Stomach (tissue), 9 donors: ENCODE measurements around the gene IPCEF1. TPM values are rescaled to one million over a fixed set of nuclear protein-coding genes. Genes with fewer than 3 reads are reported as not detected.

Experiments
- DNase-seq, 2 donors: peaks; one replicate each; pipeline versions ENCODE4 v3.0.0 to v3.0.0-alpha.2; 2013 to 2019
- H3K27ac ChIP-seq, 5 donors: fragments of 200-600 bp in 4 of 5; sonication (generic) in 4 of 5; one replicate each; pipeline ENCODE4 v1.5.1; 2013 to 2019; ENCODE audit warnings: mild to moderate bottlenecking in 1 of 5, moderate library complexity in 1 of 5
- H3K27me3 ChIP-seq, 3 donors: fragments of 200-600 bp; sonication (generic); one replicate each; pipeline ENCODE4 v1.5.1; 2017 to 2019; ENCODE audit warnings: mixed run types in 1 of 3
- H3K36me3 ChIP-seq, 4 donors: fragments of 200-600 bp; sonication (generic); 1 replicate in 3 of 4; 2 replicates in 1 of 4; pipeline ENCODE4 v1.5.1; 2016 to 2019
- H3K4me1 ChIP-seq, 4 donors: fragments of 200-600 bp; sonication (generic); one replicate each; pipeline ENCODE4 v1.5.1; 2016 to 2019
- H3K4me3 ChIP-seq, 4 donors: fragments of 200-600 bp; sonication (generic) in 3 of 4; one replicate each; pipeline ENCODE4 v1.5.1; 2016 to 2019; ENCODE audit warnings: mild to moderate bottlenecking in 1 of 4
- H3K9me3 ChIP-seq, 4 donors: fragments of 200-600 bp; sonication (generic); one replicate each; pipeline ENCODE4 v1.5.1; 2016 to 2019
- CTCF ChIP-seq, 7 experiments: fragments of 450-650 bp in 4 of 7; fragments of 200-600 bp in 3 of 7; sonication (generic) in 3 of 7; IDR thresholded peaks; one replicate each; pipeline ENCODE4 v1.5.1; 2016 to 2019; ENCODE audit warnings: antibody characterized with exemption in 7 of 7, control low read depth in 2 of 7, mild to moderate bottlenecking in 1 of 7
- EP300 ChIP-seq: sonication (generic); formaldehyde crosslinking; IDR thresholded peaks from one replicate; pipeline ENCODE4 v1.6.1; 2017; ENCODE audit warnings: antibody characterized with exemption
- POLR2A ChIP-seq, 4 donors: fragments of 450-650 bp; IDR thresholded peaks; one replicate each; pipeline ENCODE4 v1.6.1; 2016; ENCODE audit warnings: antibody characterized with exemption in 4 of 4, control low read depth in 2 of 4, mild to moderate bottlenecking in 1 of 4, moderate library complexity in 1 of 4
- POLR2AphosphoS5 ChIP-seq, 3 donors: sonication (generic); formaldehyde crosslinking; IDR thresholded peaks; one replicate each; pipeline ENCODE4 v1.6.1; 2016; ENCODE audit warnings: antibody characterized with exemption in 3 of 3
- WGBS, 5 donors: extraction: QIAGEN DNeasy Blood & Tissue Kit in 3 of 5; methylation state at CpG; one replicate each; pipeline versions ENCODE4 v1.1.5 to v1.1.7; 2013 to 2018; 5-methylcytosine and 5-hydroxymethylcytosine counted together
- intact Hi-C: fragments of 100-400 bp; cut with DNase I; formaldehyde crosslinking; loops from one replicate; pipeline ENCODE4 v1.15.1; 2023; ENCODE audit warnings: low total_unique reads
- polyA plus RNA-seq, 3 donors: library from polyadenylated mRNA; stranded (reverse); fragments of 200-250 nt; gene quantifications; one replicate each; pipeline ENCODE4 v1.2.3, GENCODE V29; 2013
- total RNA-seq, 5 donors: library from RNA; depleted of rRNA; stranded (reverse); fragments of >200 nt; gene quantifications; one replicate each; pipeline versions ENCODE4 v1.1.0 to v1.2.3, GENCODE V29; 2014 to 2016
- donor health status: healthy with polysubstance abuse.
- donor health status: Bipolar disorder and iron deficiency.
- donor health status: healthy.

The IPCEF1 gene
- total and polyA plus RNA-seq, 8 donors: under 0.01 to 47.1 (median 1.4) TPM; not detected in 2

- WGBS, 5 donors: 16 to 26% (median 20%) methylated on average over 12 of the region's 12 CpGs
- Histone ChIP-seq H3K4me1 (peaks cover 0 to 13% (median 0%) of the 10 kb centered on the region in 4 donors), H3K27ac (peak overlapping the region in 4 of 5 donors; percentile 29 to 72 (median 48)), H3K9me3 (no peaks in the 10 kb centered on the region), H3K4me3 (peak overlapping the region; percentile 9 to 33 (median 26)), H3K27me3 (no peaks in the 10 kb centered on the region), H3K36me3 (no peaks in the 10 kb centered on the region)
- DNase-seq: peak in 1 of 2 donors; percentile 25
- intact Hi-C loops: no loop called here
- no peak for TF ChIP-seq POLR2AphosphoS5 (IDR thresholded peaks at IDR 0.05)
- TF ChIP-seq EP300: no peak
These were observed 109.3 kb downstream of the IPCEF1 start for GRCh38 chr6:154247119-154247861.

GRCh38 chr6:154246723-154247118 lies 109.9 kb downstream of the IPCEF1 start:
- Histone ChIP-seq H3K4me3 (peak overlapping the region; percentile 9 to 33 (median 26)), H3K27ac (peak overlapping the region in 3 of 5 donors; percentile 29 to 72 (median 44)), H3K9me3 (no peaks in the 10 kb centered on the region), H3K36me3 (no peaks in the 10 kb centered on the region), H3K4me1 (peaks cover 0 to 13% (median 0%) of the 10 kb centered on the region in 4 donors), H3K27me3 (no peaks in the 10 kb centered on the region)
- intact Hi-C loops: no loop called here
- 72 to 83% (median 79%) methylated on average over 7 of the region's 7 CpGs for WGBS, 5 donors
- no peak for TF ChIP-seq POLR2A (IDR thresholded peaks at IDR 0.05)
- TF ChIP-seq POLR2AphosphoS5 (IDR thresholded peaks at IDR 0.05): no peak
- no peak for TF ChIP-seq CTCF (IDR thresholded peaks at IDR 0.05)
- TF ChIP-seq EP300: no peak
- DNase-seq: no peak

GRCh38 chr6:154245506-154245905 lies 111.1 kb downstream of the IPCEF1 start:
- no peaks in the 10 kb centered on the region for H3K27me3 ChIP-seq
- 63 to 85% (median 70%) methylated on average over 5 of the region's 5 CpGs for WGBS, 5 donors
- peaks cover 0 to 13% (median 0%) of the 10 kb centered on the region in 4 donors for H3K4me1 ChIP-seq
- no peak for DNase-seq
- TF ChIP-seq EP300: no peak
- no peak for TF ChIP-seq POLR2AphosphoS5 (IDR thresholded peaks at IDR 0.05)
- no peak for TF ChIP-seq POLR2A (IDR thresholded peaks at IDR 0.05)
- no peak for TF ChIP-seq CTCF (IDR thresholded peaks at IDR 0.05)
- no peaks in the 10 kb centered on the region for H3K36me3 ChIP-seq
- intact Hi-C loops: no loop called here
- H3K27ac ChIP-seq: peak overlapping the region in 1 of 5 donors; percentile 14
- no peak overlapping the region for H3K4me3 ChIP-seq
- H3K9me3 ChIP-seq: no peaks in the 10 kb centered on the region

GRCh38 chr6:154243793-154244750 lies 112.5 kb downstream of the IPCEF1 start:
- intact Hi-C loops: no loop called here
- Histone ChIP-seq H3K4me3 (no peak overlapping the region), H3K36me3 (no peaks in the 10 kb centered on the region), H3K27me3 (no peaks in the 10 kb centered on the region), H3K9me3 (no peaks in the 10 kb centered on the region), H3K27ac (no peak overlapping the region), H3K4me1 (peaks cover 0 to 13% (median 0%) of the 10 kb centered on the region in 4 donors)
- DNase-seq: no peak
- WGBS, 5 donors: 70 to 78% (median 73%) methylated on average over 6 of the region's 6 CpGs
- no peak for TF ChIP-seq POLR2AphosphoS5 (IDR thresholded peaks at IDR 0.05)
- TF ChIP-seq CTCF (IDR thresholded peaks at IDR 0.05): no peak
- no peak for TF ChIP-seq POLR2A (IDR thresholded peaks at IDR 0.05)
- no peak for TF ChIP-seq EP300
